Muscle of leg (tissue), 11 donors: ENCODE data around the gene UPK3BL1. TPM values are rescaled to one million over a fixed set of nuclear protein-coding genes. Genes with fewer than 3 reads are reported as not detected.
"Not testable (repeated sequence)": the region's sequence is repeated elsewhere in the genome, so short reads cannot be mapped to it uniquely, and the experiment has no call there.

Experiments used
- DNase-seq: peaks from one replicate; pipeline ENCODE4 v3.0.0; 2013
- H3K27ac ChIP-seq: one replicate; pipeline ENCODE4 v1.5.1; 2013; ENCODE audit warnings: mild to moderate bottlenecking, low read length, control low read depth
- H3K27me3 ChIP-seq: one replicate; pipeline ENCODE4 v1.6.1; 2013; ENCODE audit warnings: low read length; ENCODE audit not compliant: control insufficient read depth, insufficient read depth
- H3K36me3 ChIP-seq: one replicate; pipeline ENCODE4 v1.6.1; 2013; ENCODE audit warnings: low read length; ENCODE audit not compliant: control insufficient read depth, insufficient read depth
- H3K4me1 ChIP-seq: one replicate; pipeline ENCODE4 v1.6.1; 2013; ENCODE audit warnings: low read length; ENCODE audit not compliant: control insufficient read depth, insufficient read depth
- H3K4me3 ChIP-seq: one replicate; pipeline ENCODE4 v1.5.1; 2013; ENCODE audit warnings: low read length, control low read depth
- H3K9me3 ChIP-seq: replicated peaks from 2 replicates; pipeline ENCODE4 v1.6.1; 2013; ENCODE audit warnings: low read depth, low read length; ENCODE audit not compliant: control insufficient read depth
- WGBS: methylation state at CpG from one replicate; pipeline ENCODE4 v1.1.5; 2013; ENCODE audit warnings: missing lambda C conversion rate; ENCODE audit not compliant: insufficient coverage; 5-methylcytosine and 5-hydroxymethylcytosine counted together
- polyA plus RNA-seq, 8 donors: library from polyadenylated mRNA; unstranded; fragments of 120-200 nt; gene quantifications; one replicate each; pipeline versions ENCODE4 v1.2.1 to v1.2.3, GENCODE V29; 2013; ENCODE audit warnings: inconsistent platforms in 1 of 8, low replicate concordance in 1 of 8; ENCODE audit not compliant: insufficient read length in 8 of 8, insufficient read depth in 1 of 8
- total RNA-seq: library from RNA; stranded (reverse); fragments of 120-200 nt; gene quantifications from one replicate; pipeline ENCODE4 v1.2.4, GENCODE V29; 2013

UPK3BL1 gene
- total and polyA plus RNA-seq, 9 donors: 2.2 to 35.0 (median 7.3) TPM

- not testable (repeated sequence) for DNase-seq, H3K27me3 ChIP-seq, H3K9me3 ChIP-seq, H3K36me3 ChIP-seq, H3K4me3 ChIP-seq, H3K27ac ChIP-seq, H3K4me1 ChIP-seq
- WGBS: no CpG with 5 or more reads among the region's 9 CpGs
These were observed 12.0 kb downstream of the UPK3BL1 start for GRCh38 chr7:102630622-102631021.

GRCh38 chr7:102627271-102627904 is 15.2 kb downstream of the UPK3BL1 start:
- WGBS: no CpG with 5 or more reads among the region's 8 CpGs
- H3K9me3 ChIP-seq, H3K36me3 ChIP-seq, H3K4me3 ChIP-seq, H3K27ac ChIP-seq, H3K27me3 ChIP-seq, H3K4me1 ChIP-seq, DNase-seq: not testable (repeated sequence)

- no CpG with 5 or more reads among the region's 8 CpGs for WGBS
- H3K36me3 ChIP-seq, H3K27me3 ChIP-seq: not testable (repeated sequence)
These were observed 24.5 kb downstream of the UPK3BL1 start for GRCh38 chr7:102618122-102618521.

GRCh38 chr7:102616507-102617125 is 26.0 kb downstream of the UPK3BL1 start, which contains the start of gene RASA4:
Gene RASA4, minus strand, starts transcription at chr7:102616756. Its CDS starts 67 bp downstream, at chr7:102616689.
- not testable (repeated sequence) for H3K27ac ChIP-seq

More at GRCh38 chr7:102618122-102618521, 24.5 kb downstream of the UPK3BL1 start:
- H3K4me3 ChIP-seq, H3K9me3 ChIP-seq, H3K4me1 ChIP-seq, H3K27ac ChIP-seq: not testable (repeated sequence)
- peak; percentile 0 for DNase-seq

GRCh38 chr7:102615930-102616329 is 26.7 kb downstream of the UPK3BL1 start:
- not testable (repeated sequence) for H3K36me3 ChIP-seq, H3K27me3 ChIP-seq, H3K4me3 ChIP-seq, H3K4me1 ChIP-seq, H3K9me3 ChIP-seq, DNase-seq, H3K27ac ChIP-seq
- WGBS: no CpG with 5 or more reads among the region's 10 CpGs

More at GRCh38 chr7:102616507-102617125, 26.0 kb downstream of the UPK3BL1 start, which contains the start of gene RASA4:
- H3K36me3 ChIP-seq, H3K4me1 ChIP-seq, H3K27me3 ChIP-seq, H3K9me3 ChIP-seq: not testable (repeated sequence)
- H3K4me3 ChIP-seq: peak within 1 kb of the TSS; percentile 40
- DNase-seq: peak; percentile 36
- WGBS: no CpG with 5 or more reads among the region's 62 CpGs

GRCh38 chr7:102614873-102615272 is 27.7 kb downstream of the UPK3BL1 start:
- not testable (repeated sequence) for H3K9me3 ChIP-seq, H3K4me1 ChIP-seq, DNase-seq, H3K27me3 ChIP-seq, H3K36me3 ChIP-seq, H3K27ac ChIP-seq, H3K4me3 ChIP-seq
- WGBS: no CpG with 5 or more reads among the region's 3 CpGs

GRCh38 chr7:102614346-102614697 is 28.3 kb downstream of the UPK3BL1 start:
- not testable (repeated sequence) for H3K4me3 ChIP-seq, H3K9me3 ChIP-seq, DNase-seq, H3K36me3 ChIP-seq, H3K4me1 ChIP-seq, H3K27me3 ChIP-seq, H3K27ac ChIP-seq
- no CpG with 5 or more reads among the region's 4 CpGs for WGBS

GRCh38 chr7:102613575-102614345 is 28.8 kb downstream of the UPK3BL1 start:
- no CpG with 5 or more reads among the region's 15 CpGs for WGBS
- H3K9me3 ChIP-seq, H3K4me3 ChIP-seq, H3K4me1 ChIP-seq, H3K27ac ChIP-seq, H3K27me3 ChIP-seq, H3K36me3 ChIP-seq, DNase-seq: not testable (repeated sequence)

GRCh38 chr7:102611675-102612325 is 30.8 kb downstream of the UPK3BL1 start:
- not testable (repeated sequence) for H3K27me3 ChIP-seq, H3K36me3 ChIP-seq, H3K9me3 ChIP-seq, H3K4me1 ChIP-seq, H3K4me3 ChIP-seq
- 3% methylated on average over 4 of the region's 10 CpGs for WGBS
- peak; percentile 33 for DNase-seq
- H3K27ac ChIP-seq: peak overlapping the region; percentile 76
